Body of pancreas (tissue), 4 donors: ENCODE data around the gene L3HYPDH. TPM values are rescaled to one million over a fixed set of nuclear protein-coding genes. Genes with fewer than 3 reads are reported as not detected.

ENCODE experiments used
- ATAC-seq: fragments of 150-250 bp; one replicate; pipeline ENCODE4 v1.9.1; 2016
- DNase-seq, 4 donors: peaks; one replicate each; pipeline ENCODE4 v3.0.0-alpha.2; 2019
- H3K27ac ChIP-seq, 4 donors: fragments of 200-600 bp; sonication (generic); 1 replicate in 3 of 4; 2 replicates in 1 of 4; pipeline versions ENCODE4 v1.5.1 to v1.6.1; 2016 to 2019; ENCODE audit warnings: mild to moderate bottlenecking in 1 of 4, mixed read lengths in 1 of 4, moderate library complexity in 1 of 4
- H3K27me3 ChIP-seq, 2 donors: fragments of 200-600 bp; sonication (generic); one replicate each; pipeline ENCODE4 v1.6.0; 2016; ENCODE audit warnings: mild to moderate bottlenecking in 1 of 2
- H3K36me3 ChIP-seq, 2 donors: fragments of 200-600 bp; sonication (generic); replicated peaks in 1 of 2; 2 replicates each; pipeline ENCODE4 v1.5.1; 2016; ENCODE audit warnings: low read depth in 2 of 2; ENCODE audit not compliant: insufficient read depth in 1 of 2
- H3K4me1 ChIP-seq: fragments of 200-600 bp; sonication (generic); one replicate; pipeline ENCODE4 v1.6.0; 2016
- H3K4me3 ChIP-seq, 2 donors: fragments of 200-600 bp; sonication (generic); 1 replicate in 1 of 2; 2 replicates in 1 of 2; pipeline ENCODE4 v1.5.1; 2016 to 2019
- H3K9me3 ChIP-seq, 3 donors: fragments of 200-600 bp; sonication (generic); 1 replicate in 2 of 3; 2 replicates in 1 of 3; pipeline ENCODE4 v1.5.1; 2016
- CTCF ChIP-seq, 7 experiments: fragments of 450-650 bp in 4 of 7; fragments of 200-600 bp in 3 of 7; sonication (generic) in 3 of 7; IDR thresholded peaks; one replicate each; pipeline ENCODE4 v1.5.1; 2016 to 2019; ENCODE audit warnings: antibody characterized with exemption in 7 of 7
- POLR2A ChIP-seq, 3 donors: fragments of 450-650 bp; IDR thresholded peaks; one replicate each; pipeline ENCODE4 v1.6.1; 2016; ENCODE audit warnings: antibody characterized with exemption in 3 of 3, mild to moderate bottlenecking in 2 of 3
- WGBS, 2 donors: methylation state at CpG; one replicate each; pipeline ENCODE4 v1.1.5; 2017; 5-methylcytosine and 5-hydroxymethylcytosine counted together
- intact Hi-C: fragments of 100-400 bp; cut with DNase I; formaldehyde crosslinking; loops from one replicate; pipeline ENCODE4 v1.15.1; 2023
- total RNA-seq, 2 donors: library from RNA; depleted of rRNA; stranded (reverse); fragments of >200 nt; gene quantifications; one replicate each; pipeline ENCODE4 v1.1.0, GENCODE V29; 2016

Gene L3HYPDH
- total RNA-seq, 2 donors from 2014 or later, result 42.0 to 60.0 TPM

GRCh38 chr14:59520224-59520623 lies 36.0 kb upstream of the L3HYPDH start:
- TF ChIP-seq POLR2A (IDR thresholded peaks at IDR 0.05) (no peak), CTCF (IDR thresholded peaks at IDR 0.05) (no peak)
- H3K4me3 ChIP-seq, result no peak overlapping the region
- WGBS, 2 donors, result 71% methylated on average over 3 of the region's 3 CpGs
- no peaks in the 10 kb centered on the region for H3K36me3 ChIP-seq
- DNase-seq (no peak), ATAC-seq (no peak)
- H3K4me1 ChIP-seq, result no peaks in the 10 kb centered on the region
- intact Hi-C loops, result no loop called here
- no peak overlapping the region for H3K27ac ChIP-seq
- no peaks in the 10 kb centered on the region for H3K9me3 ChIP-seq
- H3K27me3 ChIP-seq, result no peaks in the 10 kb centered on the region

GRCh38 chr14:59511916-59512575 lies 27.8 kb upstream of the L3HYPDH start:
- 61 to 64% methylated on average over 4 of the region's 4 CpGs for WGBS, 2 donors
- peak in 1 of 4 donors; percentile 12 for DNase-seq
- no peak overlapping the region for H3K4me3 ChIP-seq

GRCh38 chr14:59510966-59511365 lies 26.8 kb upstream of the L3HYPDH start:
- TF ChIP-seq POLR2A (IDR thresholded peaks at IDR 0.05), result no peak
- TF ChIP-seq CTCF (IDR thresholded peaks at IDR 0.05), result no peak
- no peak for ATAC-seq
- no peak overlapping the region for H3K27ac ChIP-seq
- intact Hi-C loops, result no loop called here
- no peaks in the 10 kb centered on the region for H3K4me1 ChIP-seq
- H3K36me3 ChIP-seq, result no peaks in the 10 kb centered on the region
- no peak overlapping the region for H3K4me3 ChIP-seq
- no peaks in the 10 kb centered on the region for H3K27me3 ChIP-seq
- H3K9me3 ChIP-seq, result no peaks in the 10 kb centered on the region
- no peak for DNase-seq
- WGBS, 2 donors, result 57% methylated on average over 3 of the region's 3 CpGs

More at GRCh38 chr14:59511916-59512575, 27.8 kb upstream of the L3HYPDH start:
- H3K9me3 ChIP-seq, result no peaks in the 10 kb centered on the region
- no peak for ATAC-seq
- H3K4me1 ChIP-seq, result no peaks in the 10 kb centered on the region
- H3K27me3 ChIP-seq, result no peaks in the 10 kb centered on the region
- TF ChIP-seq CTCF (IDR thresholded peaks at IDR 0.05) (peak in 5 of 7 experiments; percentile 16 to 26 (median 19)), POLR2A (IDR thresholded peaks at IDR 0.05) (no peak)
- H3K36me3 ChIP-seq, result no peaks in the 10 kb centered on the region
- no peak overlapping the region for H3K27ac ChIP-seq
- intact Hi-C loops, result no loop called here

- H3K27ac ChIP-seq, result no peak overlapping the region
- H3K27me3 ChIP-seq, result no peaks in the 10 kb centered on the region
- TF ChIP-seq POLR2A (IDR thresholded peaks at IDR 0.05) (no peak), CTCF (IDR thresholded peaks at IDR 0.05) (no peak)
- DNase-seq (no peak), ATAC-seq (no peak)
- H3K4me3 ChIP-seq, result no peak overlapping the region
- WGBS, 2 donors, result 71% methylated on average over 2 of the region's 2 CpGs
- intact Hi-C loops, result no loop called here
- no peaks in the 10 kb centered on the region for H3K36me3 ChIP-seq
- H3K9me3 ChIP-seq, result no peaks in the 10 kb centered on the region
- no peaks in the 10 kb centered on the region for H3K4me1 ChIP-seq
Measured at GRCh38 chr14:59510001-59510400, 25.8 kb upstream of the L3HYPDH start.

GRCh38 chr14:59509101-59509500 lies 24.9 kb upstream of the L3HYPDH start:
- TF ChIP-seq POLR2A (IDR thresholded peaks at IDR 0.05), result no peak
- no peak for TF ChIP-seq CTCF (IDR thresholded peaks at IDR 0.05)
- intact Hi-C loops, result no loop called here

More at GRCh38 chr14:59509101-59509500, 24.9 kb upstream of the L3HYPDH start:
- no peak for DNase-seq
- Histone ChIP-seq H3K9me3 (no peaks in the 10 kb centered on the region), H3K27ac (no peak overlapping the region), H3K4me1 (no peaks in the 10 kb centered on the region), H3K4me3 (no peak overlapping the region), H3K27me3 (no peaks in the 10 kb centered on the region), H3K36me3 (peaks cover 0 to 2% of the 10 kb centered on the region in 2 donors)
- no peak for ATAC-seq
- WGBS, 2 donors, result 69% methylated on average over 3 of the region's 3 CpGs
